Hepatocyte (in vitro differentiated cells): ENCODE measurements around the gene AP3M1. TPM values are rescaled to one million over a fixed set of nuclear protein-coding genes. Genes with fewer than 3 reads are reported as not detected.

ENCODE experiments used
- DNase-seq: peaks from one replicate; pipeline ENCODE4 v3.0.0-alpha.2; 2016; ENCODE audit warnings: low spot score
- H2AFZ ChIP-seq: fragments of 200-600 bp; sonication (generic); 2 replicates; pipeline ENCODE4 v1.6.0; 2016; ENCODE audit warnings: antibody characterized with exemption, mild to moderate bottlenecking
- H3K27ac ChIP-seq: fragments of 200-600 bp; sonication (generic); 2 replicates; pipeline ENCODE4 v1.5.1; 2016; ENCODE audit warnings: mild to moderate bottlenecking
- H3K27me3 ChIP-seq: fragments of 200-600 bp; sonication (generic); 2 replicates; pipeline ENCODE4 v1.6.1; 2016
- H3K36me3 ChIP-seq: fragments of 200-600 bp; sonication (generic); replicated peaks from 2 replicates; pipeline ENCODE4 v1.5.1; 2016; ENCODE audit warnings: low read depth; ENCODE audit not compliant: insufficient read depth
- H3K4me1 ChIP-seq: fragments of 200-600 bp; sonication (generic); 2 replicates; pipeline ENCODE4 v1.5.1; 2016; ENCODE audit warnings: mild to moderate bottlenecking, moderate library complexity; ENCODE audit not compliant: insufficient read depth
- H3K4me2 ChIP-seq: fragments of 200-600 bp; sonication (generic); 2 replicates; pipeline ENCODE4 v1.6.0; 2016
- H3K4me3 ChIP-seq: fragments of 200-600 bp; sonication (generic); 2 replicates; pipeline ENCODE4 v1.5.1; 2016; ENCODE audit warnings: mild to moderate bottlenecking
- H3K79me2 ChIP-seq: fragments of 200-600 bp; sonication (generic); 2 replicates; pipeline ENCODE4 v1.6.0; 2017; ENCODE audit warnings: mild to moderate bottlenecking
- H3K9me2 ChIP-seq: fragments of 200-600 bp; sonication (generic); replicated peaks from 2 replicates; pipeline ENCODE4 v1.6.0; 2017; ENCODE audit warnings: mild to moderate bottlenecking; ENCODE audit not compliant: insufficient read depth
- H3K9me3 ChIP-seq: fragments of 200-600 bp; sonication (generic); 2 replicates; pipeline ENCODE4 v1.5.1; 2016; ENCODE audit warnings: low read depth, mild to moderate bottlenecking
- H4K20me1 ChIP-seq: fragments of 200-600 bp; sonication (generic); 2 replicates; pipeline ENCODE4 v1.6.0; 2016; ENCODE audit warnings: mild to moderate bottlenecking; ENCODE audit not compliant: insufficient read depth, poor library complexity, severe bottlenecking
- CTCF ChIP-seq: fragments of 200-600 bp; sonication (generic); IDR thresholded peaks from 2 replicates; pipeline ENCODE4 v1.5.1; 2016; ENCODE audit warnings: antibody characterized with exemption, mild to moderate bottlenecking; ENCODE audit not compliant: poor library complexity
- EZH2 ChIP-seq: fragments of 200-600 bp; sonication (generic); IDR thresholded peaks from 2 replicates; pipeline ENCODE4 v1.6.1; 2016; ENCODE audit warnings: antibody characterized with exemption, mild to moderate bottlenecking, borderline replicate concordance
- EZH2phosphoT487 ChIP-seq: fragments of 200-600 bp; sonication (generic); IDR thresholded peaks from one replicate; pipeline ENCODE4 v1.6.1; 2018; ENCODE audit warnings: antibody characterized with exemption, mild to moderate bottlenecking, low read depth, moderate library complexity; ENCODE audit not compliant: unreplicated experiment, severe bottlenecking
- WGBS: methylation state at CpG from one replicate; pipeline ENCODE4 v1.1.6; 2016; ENCODE audit warnings: low lambda C conversion rate; ENCODE audit errors: missing lambda C conversion rate; 5-methylcytosine and 5-hydroxymethylcytosine counted together
- polyA plus RNA-seq: library from polyadenylated mRNA; unstranded; fragments of >200 nt; fragmentation: Nextera tagmentation; extraction: Ambion mirVana; gene quantifications from 2 replicates; pipeline ENCODE4 v1.2.1, GENCODE V29; 2016
- total RNA-seq: library from RNA; depleted of rRNA; stranded (reverse); fragments of >200 nt; gene quantifications from 2 replicates; pipeline ENCODE4 v1.2.3, GENCODE V29; 2014

Gene AP3M1
- total and polyA plus RNA-seq, 2 experiments from 2014 or later, result 28.2 to 35.0 TPM

GRCh38 chr10:74093530-74094164 is 57.0 kb downstream of the AP3M1 start:
- TF ChIP-seq EZH2phosphoT487 (no peak), EZH2 (no peak), CTCF (no peak)
- H2AFZ ChIP-seq, result no peak overlapping the region
- H3K27ac ChIP-seq, result no peak overlapping the region
- H3K27me3 ChIP-seq, result no peaks in the 10 kb centered on the region
- no peak overlapping the region for H3K4me3 ChIP-seq
- H3K4me1 ChIP-seq, result no peaks in the 10 kb centered on the region
- no peak overlapping the region for H3K4me2 ChIP-seq
- DNase-seq, result no peak
- WGBS, result 96% methylated on average over 4 of the region's 4 CpGs
- no peaks in the 10 kb centered on the region for H3K9me3 ChIP-seq
- no peaks in the 10 kb centered on the region for H3K9me2 ChIP-seq
- H3K36me3 ChIP-seq, result no peaks in the 10 kb centered on the region
- no peaks in the 10 kb centered on the region for H3K79me2 ChIP-seq
- no peaks in the 10 kb centered on the region for H4K20me1 ChIP-seq

GRCh38 chr10:74092372-74092771 is 58.3 kb downstream of the AP3M1 start:
- Histone ChIP-seq H3K27me3 (no peaks in the 10 kb centered on the region), H2AFZ (no peak overlapping the region), H3K4me2 (no peak overlapping the region), H4K20me1 (no peaks in the 10 kb centered on the region), H3K27ac (no peak overlapping the region), H3K9me3 (no peaks in the 10 kb centered on the region), H3K79me2 (no peaks in the 10 kb centered on the region), H3K9me2 (no peaks in the 10 kb centered on the region), H3K4me3 (no peak overlapping the region), H3K4me1 (no peaks in the 10 kb centered on the region), H3K36me3 (no peaks in the 10 kb centered on the region)
- TF ChIP-seq CTCF, result no peak
- TF ChIP-seq EZH2phosphoT487, result no peak
- WGBS, result 66% methylated on average over 3 of the region's 3 CpGs
- DNase-seq, result no peak

GRCh38 chr10:74088722-74089121 is 61.9 kb downstream of the AP3M1 start:
- Histone ChIP-seq H3K4me3 (no peak overlapping the region), H3K27me3 (no peaks in the 10 kb centered on the region), H3K4me2 (no peak overlapping the region), H4K20me1 (no peaks in the 10 kb centered on the region), H3K36me3 (no peaks in the 10 kb centered on the region), H3K27ac (no peak overlapping the region), H2AFZ (no peak overlapping the region), H3K9me3 (no peaks in the 10 kb centered on the region), H3K4me1 (no peaks in the 10 kb centered on the region), H3K79me2 (no peaks in the 10 kb centered on the region), H3K9me2 (no peaks in the 10 kb centered on the region)
- TF ChIP-seq EZH2phosphoT487 (no peak), CTCF (no peak), EZH2 (no peak)
- DNase-seq, result no peak
- 65% methylated on average over 3 of the region's 3 CpGs for WGBS

- Histone ChIP-seq H3K36me3 (no peaks in the 10 kb centered on the region), H3K9me2 (no peaks in the 10 kb centered on the region), H3K4me3 (no peak overlapping the region), H4K20me1 (no peaks in the 10 kb centered on the region), H3K9me3 (no peaks in the 10 kb centered on the region), H2AFZ (no peak overlapping the region), H3K79me2 (no peaks in the 10 kb centered on the region), H3K27ac (no peak overlapping the region), H3K4me1 (no peaks in the 10 kb centered on the region), H3K4me2 (no peak overlapping the region), H3K27me3 (no peaks in the 10 kb centered on the region)
- WGBS, result 96% methylated on average over 2 of the region's 2 CpGs
- no peak for DNase-seq
- TF ChIP-seq EZH2phosphoT487 (no peak), CTCF (no peak), EZH2 (no peak)
Observed at GRCh38 chr10:74086317-74086716, 64.3 kb downstream of the AP3M1 start.
